Mesenchymal stem cell (in vitro differentiated cells and primary cell): ENCODE data around the gene AKT1.
A peak's percentile ranks its signal among the peaks of the same experiment; 100 is the strongest.
"Not testable (repeated sequence)": the region's sequence is repeated elsewhere in the genome, so short reads cannot be mapped to it uniquely, and the experiment has no call there.

Experiments used
- DNase-seq: peaks from one replicate; pipeline ENCODE4 v3.0.0-alpha.2; 2013
- H2AFZ ChIP-seq: one replicate; pipeline ENCODE4 v1.6.1; 2013; ENCODE audit warnings: low read depth, mild to moderate bottlenecking, control low read depth, inconsistent platforms, low read length, moderate library complexity
- H2AK5ac ChIP-seq: 2 replicates; pipeline ENCODE4 v1.6.1; 2013; ENCODE audit warnings: low read length, moderate library complexity, mild to moderate bottlenecking, inconsistent platforms; ENCODE audit not compliant: severe bottlenecking
- H2BK120ac ChIP-seq: one replicate; pipeline ENCODE4 v1.6.1; 2013; ENCODE audit warnings: low read depth, mild to moderate bottlenecking, inconsistent platforms, low read length, moderate library complexity
- H2BK12ac ChIP-seq, 2 experiments: one replicate each; pipeline ENCODE4 v1.6.1; 2013; ENCODE audit warnings: inconsistent platforms in 2 of 2, low read length in 2 of 2, mild to moderate bottlenecking in 2 of 2, moderate library complexity in 2 of 2, control low read depth in 1 of 2
- H2BK15ac ChIP-seq: one replicate; pipeline ENCODE4 v1.6.1; 2013; ENCODE audit warnings: mild to moderate bottlenecking, low read depth, inconsistent platforms; ENCODE audit not compliant: poor library complexity, severe bottlenecking
- H2BK5ac ChIP-seq: 2 replicates; pipeline ENCODE4 v1.6.1; 2013; ENCODE audit warnings: low read depth, mild to moderate bottlenecking, low read length, control low read depth, inconsistent platforms; ENCODE audit not compliant: poor library complexity, severe bottlenecking
- H3K14ac ChIP-seq, 2 experiments: one replicate each; pipeline ENCODE4 v1.6.1; 2013; ENCODE audit warnings: inconsistent platforms in 2 of 2, low read length in 2 of 2, control low read depth in 1 of 2, mild to moderate bottlenecking in 1 of 2, moderate library complexity in 1 of 2
- H3K18ac ChIP-seq, 2 experiments: one replicate each; pipeline ENCODE4 v1.6.1; 2013; ENCODE audit warnings: inconsistent platforms in 2 of 2, low read length in 2 of 2, control low read depth in 1 of 2, low read depth in 1 of 2, mild to moderate bottlenecking in 1 of 2
- H3K23ac ChIP-seq, 2 experiments: one replicate each; pipeline ENCODE4 v1.6.1; 2013; ENCODE audit warnings: inconsistent platforms in 2 of 2, low read length in 2 of 2, mild to moderate bottlenecking in 2 of 2, moderate library complexity in 2 of 2, control low read depth in 1 of 2
- H3K27ac ChIP-seq: 2 replicates; pipeline ENCODE4 v1.5.1; 2013; ENCODE audit warnings: mild to moderate bottlenecking, moderate library complexity, low read length, control low read depth, inconsistent platforms; ENCODE audit not compliant: poor library complexity, severe bottlenecking
- H3K27me3 ChIP-seq, 2 experiments: 2 replicates each; pipeline versions ENCODE4 v1.6.1 to v1.7.0; 2013; ENCODE audit warnings: low read length in 2 of 2, mild to moderate bottlenecking in 2 of 2, moderate library complexity in 2 of 2, control low read depth in 1 of 2, inconsistent platforms in 1 of 2; ENCODE audit not compliant: control insufficient read depth in 1 of 2, insufficient read depth in 1 of 2
- H3K36me3 ChIP-seq, 2 experiments: 2 replicates each; pipeline versions ENCODE4 v1.6.1 to v1.7.0; 2013; ENCODE audit warnings: low read length in 2 of 2, control low read depth in 1 of 2, inconsistent platforms in 1 of 2, low read depth in 1 of 2, mild to moderate bottlenecking in 1 of 2; ENCODE audit not compliant: insufficient read depth in 2 of 2, control insufficient read depth in 1 of 2
- H3K4ac ChIP-seq, 2 experiments: one replicate each; pipeline ENCODE4 v1.6.1; 2013; ENCODE audit warnings: inconsistent platforms in 2 of 2, low read length in 2 of 2, mild to moderate bottlenecking in 2 of 2, moderate library complexity in 2 of 2, control low read depth in 1 of 2, low read depth in 1 of 2
- H3K4me1 ChIP-seq: 2 replicates; pipeline ENCODE4 v1.6.1; 2013; ENCODE audit warnings: low read depth, low read length, control low read depth; ENCODE audit not compliant: control insufficient read depth, insufficient read depth
- H3K4me2 ChIP-seq: 2 replicates; pipeline ENCODE4 v1.6.1; 2013; ENCODE audit warnings: low read length, mild to moderate bottlenecking, inconsistent platforms; ENCODE audit not compliant: poor library complexity, severe bottlenecking
- H3K4me3 ChIP-seq, 2 experiments: 2 replicates each; pipeline versions ENCODE4 v1.5.1 to v1.7.0; 2013; ENCODE audit warnings: low read length in 2 of 2, mild to moderate bottlenecking in 2 of 2, control low read depth in 1 of 2, low read depth in 1 of 2; ENCODE audit not compliant: insufficient read depth in 1 of 2
- H3K79me1 ChIP-seq: replicated peaks from 2 replicates; pipeline ENCODE4 v1.6.1; 2013; ENCODE audit warnings: mild to moderate bottlenecking, control low read depth, low read length, inconsistent platforms; ENCODE audit not compliant: poor library complexity, severe bottlenecking
- H3K9ac ChIP-seq: 2 replicates; pipeline ENCODE4 v1.7.0; 2013; ENCODE audit warnings: mild to moderate bottlenecking, low read length, moderate library complexity
- H3K9me3 ChIP-seq: 2 replicates; pipeline ENCODE4 v1.7.0; 2013; ENCODE audit warnings: mild to moderate bottlenecking, low read length; ENCODE audit not compliant: control insufficient read depth
- H4K8ac ChIP-seq: one replicate; pipeline ENCODE4 v1.6.1; 2013; ENCODE audit warnings: inconsistent platforms, mild to moderate bottlenecking, low read length, moderate library complexity
- H4K91ac ChIP-seq: one replicate; pipeline ENCODE4 v1.6.1; 2013; ENCODE audit warnings: mild to moderate bottlenecking, low read length, inconsistent platforms
- WGBS: methylation state at CpG from one replicate; pipeline ENCODE4 v1.1.7; 2013; ENCODE audit warnings: mixed read lengths; 5-methylcytosine and 5-hydroxymethylcytosine counted together

The AKT1 gene

GRCh38 chr14:104752735-104753527 is 42.6 kb downstream of the AKT1 start, which contains the start of gene SIVA1:
TSS of gene SIVA1 (plus strand) at chr14:104753147. CDS start at chr14:104753202, 55 bp downstream.
- H2BK15ac ChIP-seq: peak within 1 kb of the TSS; percentile 62
- peak within 1 kb of the TSS; percentile 97 for H3K9ac ChIP-seq
- H2AK5ac ChIP-seq: no peak within 1 kb of the TSS
- DNase-seq: peak; percentile 99
- peak within 1 kb of the TSS; percentile 94 for H4K8ac ChIP-seq
- peak within 1 kb of the TSS; percentile 85 for H4K91ac ChIP-seq
- peak within 1 kb of the TSS; percentile 73 to 91 for H3K4ac ChIP-seq
- no peaks in the 10 kb centered on the region for H3K9me3 ChIP-seq
- peaks cover 26% of the 10 kb centered on the region for H3K79me1 ChIP-seq
- no peak within 1 kb of the TSS for H3K27ac ChIP-seq
- H3K23ac ChIP-seq: peak within 1 kb of the TSS in 1 of 2 experiments; percentile 48
- H3K4me3 ChIP-seq: peak within 1 kb of the TSS; percentile 96
- H3K14ac ChIP-seq: peak within 1 kb of the TSS in 1 of 2 experiments; percentile 99
- H3K36me3 ChIP-seq: peaks cover 30 to 31% of the 10 kb centered on the region in 2 experiments
- peak within 1 kb of the TSS; percentile 29 to 52 for H2BK12ac ChIP-seq
- peak within 1 kb of the TSS; percentile 95 for H3K4me2 ChIP-seq
- peak within 1 kb of the TSS; percentile 54 for H2BK120ac ChIP-seq
- peak within 1 kb of the TSS; percentile 92 for H2AFZ ChIP-seq
- H3K18ac ChIP-seq: peak within 1 kb of the TSS; percentile 92 to 98
- H3K27me3 ChIP-seq: no peaks in the 10 kb centered on the region
- peaks cover 39% of the 10 kb centered on the region for H3K4me1 ChIP-seq
- under 1% methylated on average over 84 of the region's 95 CpGs for WGBS
- no peak within 1 kb of the TSS for H2BK5ac ChIP-seq

DNA sequence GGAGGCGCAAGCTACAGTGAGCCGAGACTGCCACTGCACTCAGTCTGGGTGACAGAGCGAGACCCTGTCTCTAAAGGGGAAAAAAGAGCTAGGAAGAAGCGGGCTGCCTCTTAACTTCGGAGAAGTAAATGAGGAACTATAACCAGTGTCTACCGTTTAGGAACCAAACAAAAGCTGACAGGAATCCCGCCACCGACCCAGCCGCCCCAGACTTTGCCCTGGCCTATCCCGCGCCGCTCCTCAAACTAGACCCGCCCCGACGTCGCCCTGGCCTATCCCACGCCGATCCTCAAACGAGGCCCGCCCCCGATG is 43.2 kb downstream of the AKT1 start:
- H3K27ac ChIP-seq: no peak overlapping the region

GRCh38 chr14:104751539-104752422 is 43.8 kb downstream of the AKT1 start:
- DNase-seq: no peak
- Histone ChIP-seq H3K79me1 (peaks cover 15% of the 10 kb centered on the region), H3K4me1 (peaks cover 41% of the 10 kb centered on the region), H4K91ac (peak overlapping the region; percentile 80), H3K23ac (no peak overlapping the region), H2AK5ac (no peak overlapping the region), H2BK12ac (peak overlapping the region; percentile 29 to 52), H2BK15ac (peak overlapping the region; percentile 62), H3K4ac (peak overlapping the region; percentile 21 to 54), H2BK5ac (no peak overlapping the region), H2AFZ (no peak overlapping the region), H3K27me3 (no peaks in the 10 kb centered on the region), H3K4me3 (peak overlapping the region; percentile 51 to 96), H2BK120ac (no peak overlapping the region), H4K8ac (peak overlapping the region; percentile 91), H3K14ac (no peak overlapping the region), H3K36me3 (peaks cover 19% of the 10 kb centered on the region in 2 experiments), H3K9ac (peak overlapping the region; percentile 83), H3K4me2 (peak overlapping the region; percentile 75), H3K18ac (peak overlapping the region; percentile 56 to 78), H3K9me3 (no peaks in the 10 kb centered on the region), H3K27ac (no peak overlapping the region)
- 98% methylated on average over 74 of the region's 90 CpGs for WGBS

More for the DNA sequence above, 43.2 kb downstream of the AKT1 start:
- Histone ChIP-seq H3K18ac (peak overlapping the region; percentile 56 to 78), H4K91ac (peak overlapping the region; percentile 80), H3K36me3 (peaks cover 24 to 25% of the 10 kb centered on the region in 2 experiments), H2BK120ac (no peak overlapping the region), H3K9ac (peak overlapping the region; percentile 83), H3K4ac (peak overlapping the region; percentile 21 to 54), H2AFZ (no peak overlapping the region), H3K4me3 (peak overlapping the region; percentile 55 to 96), H2BK5ac (no peak overlapping the region), H3K23ac (no peak overlapping the region), H3K79me1 (peaks cover 20% of the 10 kb centered on the region), H2BK12ac (peak overlapping the region; percentile 29 to 52), H3K4me2 (peak overlapping the region; percentile 75), H3K4me1 (peaks cover 41% of the 10 kb centered on the region), H4K8ac (peak overlapping the region; percentile 91), H2BK15ac (peak overlapping the region; percentile 62), H3K27me3 (no peaks in the 10 kb centered on the region), H2AK5ac (no peak overlapping the region), H3K9me3 (no peaks in the 10 kb centered on the region), H3K14ac (no peak overlapping the region)
- no peak for DNase-seq
- 15% methylated on average over 20 of the region's 21 CpGs for WGBS

GRCh38 chr14:104750753-104751057 is 44.8 kb downstream of the AKT1 start:
- H3K4me3 ChIP-seq, H3K4ac ChIP-seq: not testable (repeated sequence)
- WGBS: 85% methylated on average over 5 of the region's 5 CpGs

More at GRCh38 chr14:104750753-104751057, 44.8 kb downstream of the AKT1 start:
- not testable (repeated sequence) for H3K18ac ChIP-seq, H3K27me3 ChIP-seq, H3K9ac ChIP-seq, H3K4me2 ChIP-seq, DNase-seq, H2BK5ac ChIP-seq, H3K9me3 ChIP-seq, H3K23ac ChIP-seq, H3K36me3 ChIP-seq, H2BK120ac ChIP-seq, H2BK15ac ChIP-seq, H3K27ac ChIP-seq, H4K91ac ChIP-seq, H2AFZ ChIP-seq, H3K14ac ChIP-seq, H2BK12ac ChIP-seq, H2AK5ac ChIP-seq, H4K8ac ChIP-seq, H3K79me1 ChIP-seq
- H3K4me1 ChIP-seq: peaks cover 38% of the 10 kb centered on the region
